A673 (cell line): ENCODE measurements around the gene GALNT9. TPM values are rescaled to one million over a fixed set of nuclear protein-coding genes. Genes with fewer than 3 reads are reported as not detected.

Source experiments
- BruUV-seq: library from RNA; stranded (reverse); fragments of 400-500 nt; replicated peaks from 2 replicates; lab custom pipeline; 2021; lab: Mats Ljungman, UMichigan
- CTCF ChIA-PET: fragments of 300-600 bp; sonication (Branson Sonifier 250); formaldehyde crosslinking; loops from one replicate; lab custom pipeline; 2022; ENCODE audit warnings: antibody characterized with exemption; lab: Charles Lee
- POLR2A ChIA-PET: fragments of 300-600 bp; sonication (Branson Sonifier 250); formaldehyde crosslinking; loops from one replicate; lab custom pipeline; 2022; ENCODE audit warnings: antibody characterized with exemption; ENCODE audit not compliant: low non-redundant PET; lab: Charles Lee
- DNase-seq: peaks from one replicate; pipeline ENCODE4 v3.0.0-alpha.2; 2015; ENCODE audit warnings: low spot score
- H3K27ac ChIP-seq: fragments of 200-600 bp; sonication (generic); 2 replicates; pipeline ENCODE4 v1.5.1; 2016; ENCODE audit warnings: mixed run types, low read depth, mild to moderate bottlenecking, mixed read lengths, antibody characterized with exemption, low read length; ENCODE audit not compliant: poor library complexity, severe bottlenecking
- H3K27me3 ChIP-seq: fragments of 200-600 bp; sonication (generic); replicated peaks from 2 replicates; pipeline ENCODE4 v1.6.1; 2017; ENCODE audit warnings: mixed run types, low read depth, mild to moderate bottlenecking, mixed read lengths, antibody characterized with exemption, low read length; ENCODE audit not compliant: insufficient read depth, poor library complexity
- H3K36me3 ChIP-seq: fragments of 200-600 bp; sonication (generic); 2 replicates; pipeline ENCODE4 v1.6.1; 2016; ENCODE audit warnings: mixed run types, mild to moderate bottlenecking, mixed read lengths, antibody characterized with exemption, low read length; ENCODE audit not compliant: insufficient read depth, poor library complexity, severe bottlenecking
- H3K4me1 ChIP-seq: fragments of 200-600 bp; sonication (generic); 2 replicates; pipeline ENCODE4 v1.6.1; 2017; ENCODE audit warnings: mixed run types, mild to moderate bottlenecking, mixed read lengths, antibody characterized with exemption, low read length; ENCODE audit not compliant: insufficient read depth, poor library complexity, severe bottlenecking
- H3K4me3 ChIP-seq: fragments of 200-600 bp; sonication (generic); 2 replicates; pipeline ENCODE4 v1.5.1; 2016; ENCODE audit warnings: low read depth, mixed run types, mild to moderate bottlenecking, mixed read lengths, low read length; ENCODE audit not compliant: poor library complexity, severe bottlenecking
- H3K9me3 ChIP-seq: fragments of 200-600 bp; sonication (generic); 2 replicates; pipeline ENCODE4 v1.6.1; 2016; ENCODE audit warnings: mixed run types, low read depth, mild to moderate bottlenecking, mixed read lengths, antibody characterized with exemption, low read length; ENCODE audit not compliant: poor library complexity, severe bottlenecking
- EZH2 ChIP-seq: fragments of 200-600 bp; sonication (generic); IDR thresholded peaks from 2 replicates; pipeline ENCODE4 v1.6.1; 2017; ENCODE audit warnings: borderline replicate concordance, low read depth, mild to moderate bottlenecking, mixed read lengths, antibody characterized with exemption, low read length; ENCODE audit not compliant: poor library complexity, severe bottlenecking
- intact Hi-C: fragments of 100-400 bp; cut with micrococcal nuclease; formaldehyde crosslinking; loops from one replicate; pipeline ENCODE4 v1.10.0; 2022; ENCODE audit not compliant: unreplicated experiment
- total RNA-seq: library from RNA; stranded (reverse); gene quantifications from 2 replicates; pipeline ENCODE4 v1.2.3, GENCODE V29; 2021
- TF ChIP-seq, protein P1 (sequence below): fragments of 300-800, 200-600 bp; sonication (generic); conservative IDR thresholded peaks from 2 replicates; pipeline ENCODE4 v1.5.1; 2017; ENCODE audit warnings: low read depth, mild to moderate bottlenecking, antibody characterized with exemption, low read length, moderate library complexity, mixed read lengths

Gene GALNT9
- total RNA-seq, 1 experiment from 2014 or later, result 7.4 TPM

DNA sequence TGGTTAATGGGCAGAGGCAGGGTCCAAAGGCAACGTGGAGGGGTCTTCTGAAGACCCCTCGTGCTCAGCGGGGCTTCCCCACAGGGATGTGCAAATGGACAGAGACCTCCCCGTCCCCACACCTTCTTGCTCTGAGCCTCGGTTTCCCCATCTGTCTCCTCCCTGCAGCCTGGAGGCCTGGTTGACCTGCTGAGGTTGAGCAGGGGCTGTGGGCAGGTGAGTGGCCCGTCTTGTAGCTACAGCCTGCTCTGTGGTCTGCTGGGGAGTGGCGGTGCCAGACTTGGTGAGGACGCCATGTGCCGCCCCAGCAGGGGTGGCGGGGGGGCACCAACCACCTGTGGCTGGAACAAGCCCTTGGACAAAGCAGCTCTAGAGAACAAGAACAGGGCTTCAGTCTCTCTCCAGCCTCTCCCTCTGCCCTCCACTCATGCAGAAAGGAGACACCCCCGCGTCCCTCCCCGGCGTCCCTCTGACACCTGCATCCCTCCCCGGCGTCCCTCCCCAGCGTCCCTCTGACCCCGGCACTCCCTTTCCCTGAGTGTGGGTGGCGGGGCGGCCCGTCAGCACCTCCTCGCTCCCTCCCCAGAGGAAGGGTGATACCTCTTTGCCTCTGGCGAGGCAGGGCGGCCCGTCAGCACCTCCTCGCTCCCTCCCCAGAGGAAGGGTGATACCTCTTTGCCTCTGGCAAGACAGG lies 101.5 kb downstream of the GALNT9 start:
- POLR2A ChIA-PET, result no interaction called here
- H3K4me1 ChIP-seq, result peaks cover 12% of the 10 kb centered on the region
- H3K9me3 ChIP-seq, result no peaks in the 10 kb centered on the region
- no peaks in the 10 kb centered on the region for H3K27me3 ChIP-seq
- DNase-seq, result no peak
- no TSS peak for BruUV-seq
- H3K27ac ChIP-seq, result no peak overlapping the region
- TF ChIP-seq, protein P1, sequence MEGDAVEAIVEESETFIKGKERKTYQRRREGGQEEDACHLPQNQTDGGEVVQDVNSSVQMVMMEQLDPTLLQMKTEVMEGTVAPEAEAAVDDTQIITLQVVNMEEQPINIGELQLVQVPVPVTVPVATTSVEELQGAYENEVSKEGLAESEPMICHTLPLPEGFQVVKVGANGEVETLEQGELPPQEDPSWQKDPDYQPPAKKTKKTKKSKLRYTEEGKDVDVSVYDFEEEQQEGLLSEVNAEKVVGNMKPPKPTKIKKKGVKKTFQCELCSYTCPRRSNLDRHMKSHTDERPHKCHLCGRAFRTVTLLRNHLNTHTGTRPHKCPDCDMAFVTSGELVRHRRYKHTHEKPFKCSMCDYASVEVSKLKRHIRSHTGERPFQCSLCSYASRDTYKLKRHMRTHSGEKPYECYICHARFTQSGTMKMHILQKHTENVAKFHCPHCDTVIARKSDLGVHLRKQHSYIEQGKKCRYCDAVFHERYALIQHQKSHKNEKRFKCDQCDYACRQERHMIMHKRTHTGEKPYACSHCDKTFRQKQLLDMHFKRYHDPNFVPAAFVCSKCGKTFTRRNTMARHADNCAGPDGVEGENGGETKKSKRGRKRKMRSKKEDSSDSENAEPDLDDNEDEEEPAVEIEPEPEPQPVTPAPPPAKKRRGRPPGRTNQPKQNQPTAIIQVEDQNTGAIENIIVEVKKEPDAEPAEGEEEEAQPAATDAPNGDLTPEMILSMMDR, result no peak
- TF ChIP-seq EZH2, result no peak
- H3K4me3 ChIP-seq, result no peak overlapping the region
- no peaks in the 10 kb centered on the region for H3K36me3 ChIP-seq
- CTCF ChIA-PET, result no interaction called here
- intact Hi-C loops, result no loop called here

DNA sequence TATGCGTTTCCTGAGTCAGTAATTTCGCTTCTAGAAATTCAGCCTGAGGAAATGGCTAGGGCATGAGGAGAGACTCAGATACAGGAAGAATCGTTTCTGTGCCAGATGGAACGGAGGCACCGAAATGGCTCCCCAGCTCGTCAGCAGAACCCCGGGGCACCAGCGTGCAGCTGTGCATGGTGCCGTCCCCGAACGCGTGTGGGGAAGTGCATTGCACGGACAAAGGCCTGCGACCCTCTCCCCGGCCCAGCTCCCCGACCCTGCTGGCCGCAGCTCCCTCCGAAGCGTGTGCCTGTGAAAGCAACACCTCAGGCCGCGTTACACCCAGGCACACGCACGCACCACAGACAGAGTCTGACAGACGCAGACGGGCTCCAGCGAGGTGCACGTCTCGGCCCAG lies 102.3 kb downstream of the GALNT9 start:
- Histone ChIP-seq H3K27me3 (no peaks in the 10 kb centered on the region), H3K36me3 (no peaks in the 10 kb centered on the region), H3K9me3 (no peaks in the 10 kb centered on the region), H3K27ac (no peak overlapping the region), H3K4me1 (peaks cover 12% of the 10 kb centered on the region), H3K4me3 (peak overlapping the region; percentile 8)
- BruUV-seq, result no TSS peak
- DNase-seq, result no peak
- ChIA-PET POLR2A (no interaction called here), CTCF (no interaction called here)
- intact Hi-C loops, result no loop called here
- TF ChIP-seq, protein P1, result no peak
- no peak for TF ChIP-seq EZH2

DNA sequence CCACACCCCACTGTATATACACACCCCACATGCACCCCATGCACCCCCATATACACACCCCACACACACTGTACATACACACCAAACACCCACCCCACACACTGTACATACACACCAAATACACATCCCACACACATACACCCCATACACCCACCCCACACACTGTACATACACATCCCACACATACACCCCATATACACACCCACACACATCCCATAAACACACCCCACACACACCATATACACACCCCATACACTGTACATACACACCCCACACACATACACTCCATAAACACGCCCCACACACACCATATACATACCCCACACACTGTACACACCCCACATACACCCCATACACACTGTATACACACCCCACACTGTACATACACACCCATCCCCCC lies 102.8 kb downstream of the GALNT9 start:
- intact Hi-C loops, result no loop called here
- POLR2A ChIA-PET, result no interaction called here
- no peaks in the 10 kb centered on the region for H3K9me3 ChIP-seq
- BruUV-seq, result no TSS peak
- no peak for DNase-seq
- CTCF ChIA-PET, result no interaction called here
- peaks cover 12% of the 10 kb centered on the region for H3K4me1 ChIP-seq
- TF ChIP-seq, protein P1, result no peak
- no peaks in the 10 kb centered on the region for H3K36me3 ChIP-seq
- H3K27me3 ChIP-seq, result no peaks in the 10 kb centered on the region
- no peak overlapping the region for H3K4me3 ChIP-seq
- H3K27ac ChIP-seq, result no peak overlapping the region
